DND-41 (cell line): Measurements from ENCODE around the gene MARS1.

ENCODE experiments used
- ATAC-seq: fragments of 200-7000 bp; cut with Tn5 transposase; 3 replicates; pipeline ENCODE4 v1.9.1; 2021; ENCODE audit warnings: low read depth; ENCODE audit not compliant: insufficient read depth
- DNase-seq: peaks from one replicate; pipeline ENCODE4 v3.0.0-alpha.2; 2020
- H2AFZ ChIP-seq: 2 replicates; pipeline ENCODE4 v1.6.0; 2012; ENCODE audit warnings: low read depth, low read length
- H3K27ac ChIP-seq: 2 replicates; pipeline ENCODE4 v1.5.1; 2012; ENCODE audit warnings: low read length, inconsistent platforms
- H3K27me3 ChIP-seq: fragments of 200-600 bp; sonication (generic); 2 replicates; pipeline ENCODE4 v1.6.0; 2012; ENCODE audit warnings: low read length, mild to moderate bottlenecking, inconsistent platforms; ENCODE audit not compliant: insufficient read depth, poor library complexity
- H3K36me3 ChIP-seq: 2 replicates; pipeline ENCODE4 v1.5.1; 2012; ENCODE audit warnings: low read length, inconsistent platforms; ENCODE audit not compliant: insufficient read depth
- H3K4me1 ChIP-seq: 2 replicates; pipeline ENCODE4 v1.5.1; 2012; ENCODE audit warnings: mild to moderate bottlenecking, low read length; ENCODE audit not compliant: insufficient read depth
- H3K4me2 ChIP-seq: 2 replicates; pipeline ENCODE4 v1.6.0; 2012; ENCODE audit warnings: mild to moderate bottlenecking, moderate library complexity, low read length, inconsistent platforms; ENCODE audit not compliant: insufficient read depth
- H3K4me3 ChIP-seq, 2 experiments: fragments of 200-600 bp in 1 of 2; shearing (Covaris generic) in 1 of 2; 2 replicates each; pipeline ENCODE4 v1.5.1; 2012 to 2016; ENCODE audit warnings: inconsistent platforms in 2 of 2, low read length in 2 of 2, mild to moderate bottlenecking in 2 of 2, low read depth in 1 of 2, moderate library complexity in 1 of 2
- H3K79me2 ChIP-seq: 2 replicates; pipeline ENCODE4 v1.6.0; 2012; ENCODE audit warnings: low read length, inconsistent platforms; ENCODE audit not compliant: insufficient read depth
- H3K9ac ChIP-seq: 2 replicates; pipeline ENCODE4 v1.6.0; 2012; ENCODE audit warnings: low read depth, mild to moderate bottlenecking, inconsistent platforms, low read length, moderate library complexity
- H3K9me3 ChIP-seq: 2 replicates; pipeline ENCODE4 v1.5.1; 2012; ENCODE audit warnings: low read length, moderate library complexity, mild to moderate bottlenecking, inconsistent platforms; ENCODE audit not compliant: insufficient read depth, severe bottlenecking
- H4K20me1 ChIP-seq: 2 replicates; pipeline ENCODE4 v1.6.0; 2012; ENCODE audit warnings: low read length; ENCODE audit not compliant: insufficient read depth
- CTCF ChIP-seq: IDR thresholded peaks from 2 replicates; pipeline ENCODE4 v1.5.1; 2012; ENCODE audit warnings: borderline replicate concordance, low read length, moderate library complexity, mild to moderate bottlenecking; ENCODE audit not compliant: poor library complexity, severe bottlenecking; ENCODE audit errors: extremely low read depth
- EZH2 ChIP-seq: IDR thresholded peaks from 3 replicates; pipeline ENCODE4 v1.6.1; 2012; ENCODE audit warnings: borderline replicate concordance, low read depth, mild to moderate bottlenecking, moderate library complexity, low read length, inconsistent platforms; ENCODE audit not compliant: severe bottlenecking

Gene MARS1

DNA sequence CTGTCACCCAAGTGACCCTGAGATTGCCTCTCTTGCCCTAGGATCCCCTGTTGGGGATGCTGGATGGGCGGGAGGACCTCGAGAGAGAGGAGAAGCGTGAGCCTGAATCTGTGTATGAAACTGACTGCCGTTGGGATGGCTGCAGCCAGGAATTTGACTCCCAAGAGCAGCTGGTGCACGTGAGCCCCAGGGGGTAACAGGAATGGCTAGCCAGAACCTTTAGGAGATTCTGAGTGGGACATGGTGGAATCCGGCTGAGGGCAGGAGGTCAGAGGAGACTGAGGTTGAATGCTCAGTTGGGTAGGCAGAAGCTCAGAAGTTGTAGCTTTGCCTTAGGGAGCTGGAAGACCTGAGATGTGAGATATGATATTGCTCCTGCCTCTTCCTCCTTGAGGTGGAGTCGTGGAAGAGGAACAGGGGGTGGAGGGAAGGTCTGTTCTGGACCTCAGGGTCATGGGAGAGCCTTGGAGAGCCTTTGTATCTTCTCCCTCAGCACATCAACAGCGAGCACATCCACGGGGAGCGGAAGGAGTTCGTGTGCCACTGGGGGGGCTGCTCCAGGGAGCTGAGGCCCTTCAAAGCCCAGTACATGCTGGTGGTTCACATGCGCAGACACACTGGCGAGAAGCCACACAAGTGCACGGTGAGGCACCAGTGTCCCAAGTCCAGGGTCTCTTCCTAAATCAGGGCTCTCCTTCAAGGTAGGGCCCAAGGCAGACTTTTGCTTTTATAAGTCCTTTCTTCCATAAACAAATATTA is 21.9 kb upstream of the MARS1 start:
- no peak for TF ChIP-seq EZH2
- no peak for TF ChIP-seq CTCF
- no peak for DNase-seq
- no peaks in the 10 kb centered on the region for H3K9me3 ChIP-seq
- H3K4me1 ChIP-seq: peaks cover 20% of the 10 kb centered on the region
- H3K27me3 ChIP-seq: peaks cover 2% of the 10 kb centered on the region
- H4K20me1 ChIP-seq: no peaks in the 10 kb centered on the region
- peaks cover 5% of the 10 kb centered on the region for H3K36me3 ChIP-seq
- H3K79me2 ChIP-seq: no peaks in the 10 kb centered on the region
- no peak overlapping the region for H2AFZ ChIP-seq
- H3K27ac ChIP-seq: no peak overlapping the region
- no peak for ATAC-seq
- no peak overlapping the region for H3K4me2 ChIP-seq
- no peak overlapping the region for H3K4me3 ChIP-seq
- H3K9ac ChIP-seq: no peak overlapping the region

- no peak overlapping the region for H3K4me3 ChIP-seq
- no peak overlapping the region for H3K27ac ChIP-seq
- TF ChIP-seq CTCF: no peak
- no peak for TF ChIP-seq EZH2
- H3K27me3 ChIP-seq: no peaks in the 10 kb centered on the region
- H3K4me2 ChIP-seq: no peak overlapping the region
- DNase-seq (no peak), ATAC-seq (no peak)
- no peak overlapping the region for H2AFZ ChIP-seq
- H3K79me2 ChIP-seq: no peaks in the 10 kb centered on the region
- peaks cover 5% of the 10 kb centered on the region for H3K36me3 ChIP-seq
- no peaks in the 10 kb centered on the region for H4K20me1 ChIP-seq
- no peak overlapping the region for H3K9ac ChIP-seq
- H3K4me1 ChIP-seq: peaks cover 7% of the 10 kb centered on the region
- H3K9me3 ChIP-seq: no peaks in the 10 kb centered on the region
Observed at GRCh38 chr12:57467212-57467874, 20.5 kb upstream of the MARS1 start.

- no peaks in the 10 kb centered on the region for H3K27me3 ChIP-seq
- no peak overlapping the region for H3K9ac ChIP-seq
Observed at GRCh38 chr12:57467915-57468314, 20.0 kb upstream of the MARS1 start.

More at GRCh38 chr12:57467915-57468314, 20.0 kb upstream of the MARS1 start:
- H3K27ac ChIP-seq: no peak overlapping the region
- H3K36me3 ChIP-seq: peaks cover 5% of the 10 kb centered on the region
- H3K9me3 ChIP-seq: no peaks in the 10 kb centered on the region
- no peak for DNase-seq
- TF ChIP-seq CTCF (no peak), EZH2 (no peak)
- no peaks in the 10 kb centered on the region for H3K79me2 ChIP-seq
- H3K4me3 ChIP-seq: no peak overlapping the region
- peaks cover 2% of the 10 kb centered on the region for H3K4me1 ChIP-seq
- no peak overlapping the region for H2AFZ ChIP-seq
- no peaks in the 10 kb centered on the region for H4K20me1 ChIP-seq
- no peak overlapping the region for H3K4me2 ChIP-seq
- no peak for ATAC-seq
